ENCODE measurements around the gene SMNDC1.

DNA sequence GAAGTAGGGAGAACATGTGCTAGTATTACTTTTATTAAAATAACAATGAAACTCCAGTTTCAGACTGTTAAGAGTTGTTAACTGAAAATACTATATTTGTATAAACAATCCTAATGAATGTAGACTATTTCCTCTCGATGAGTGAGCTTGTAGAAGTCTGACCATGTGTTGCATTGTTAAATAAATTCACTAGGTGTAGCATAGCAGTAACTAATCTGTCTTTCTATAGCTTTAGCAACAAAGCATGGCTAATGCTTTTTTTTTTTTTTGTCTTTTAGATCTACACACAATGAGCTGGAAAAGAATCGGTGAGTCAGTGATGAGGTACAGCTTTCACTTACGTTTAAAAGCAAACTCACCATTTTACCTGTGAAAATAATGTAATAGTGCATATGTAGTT is 60.2 kb downstream of the SMNDC1 start:
- TF ChIP-seq TAF1 (IDR thresholded peaks at IDR 0.05; ENCODE audit: low read depth) (no peak), ZBTB7A (IDR thresholded peaks at IDR 0.05; ENCODE audit: low read depth) (no peak), MAX (IDR thresholded peaks at IDR 0.05) (no peak)

Data from Ishikawa (cell line).